Nephron (organoid): ENCODE measurements around the gene SLC15A5.

ENCODE experiments used
- H3K27ac Mint-ChIP-seq, 3 experiments: 2 replicates each; pipeline ENCODE4 v1.8.0; 2020; ENCODE audit warnings: mixed read lengths in 3 of 3, mild to moderate bottlenecking in 2 of 3, moderate library complexity in 1 of 3
- H3K27me3 Mint-ChIP-seq: 2 replicates; pipeline ENCODE4 v1.8.0; 2021; ENCODE audit warnings: low read depth, mild to moderate bottlenecking, moderate library complexity, mixed read lengths
- H3K36me3 Mint-ChIP-seq: 2 replicates; pipeline ENCODE4 v1.8.0; 2020; ENCODE audit warnings: low read depth, mixed read lengths
- H3K4me1 Mint-ChIP-seq: 2 replicates; pipeline ENCODE4 v1.8.0; 2020; ENCODE audit warnings: mixed read lengths
- H3K4me3 Mint-ChIP-seq, 3 experiments: 2 replicates each; pipeline ENCODE4 v1.8.0; 2020; ENCODE audit warnings: mild to moderate bottlenecking in 3 of 3, mixed read lengths in 3 of 3, moderate library complexity in 2 of 3
- H3K9me3 Mint-ChIP-seq: 2 replicates; pipeline ENCODE4 v1.8.0; 2020; ENCODE audit warnings: mixed read lengths
- TF ChIP-seq, protein P1 (sequence below), 3 experiments: fragments of 200-600 bp; sonication (generic); IDR thresholded peaks; one replicate each; pipeline ENCODE4 v1.5.0; 2021; ENCODE audit warnings: antibody characterized with exemption in 3 of 3; ENCODE audit not compliant: unreplicated experiment in 3 of 3

Gene SLC15A5

DNA sequence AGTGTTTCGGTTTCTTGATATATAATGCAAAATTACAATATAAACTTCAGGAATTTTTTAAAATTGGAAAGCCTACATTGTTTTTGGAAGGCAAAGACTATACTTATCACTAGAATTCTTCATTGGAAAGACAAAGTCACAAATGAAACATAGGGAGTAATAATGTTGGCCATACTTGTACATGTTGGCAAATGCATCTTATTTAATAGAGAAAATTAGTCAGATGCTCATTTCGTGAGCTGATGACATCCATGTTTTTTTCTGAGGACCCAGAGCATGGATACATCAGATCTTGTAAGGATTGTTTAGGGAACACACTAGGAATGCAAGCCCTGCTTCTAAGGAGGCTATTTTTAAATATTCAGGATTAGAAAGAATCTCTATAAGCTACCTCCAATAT is 4.6 kb upstream of the SLC15A5 start:
- peaks cover 2% of the 10 kb centered on the region for H3K9me3 Mint-ChIP-seq
- no peak overlapping the region for H3K4me3 Mint-ChIP-seq
- no peaks in the 10 kb centered on the region for H3K4me1 Mint-ChIP-seq
- no peak overlapping the region for H3K27ac Mint-ChIP-seq
- H3K36me3 Mint-ChIP-seq, result no peaks in the 10 kb centered on the region
- TF ChIP-seq, protein P1, sequence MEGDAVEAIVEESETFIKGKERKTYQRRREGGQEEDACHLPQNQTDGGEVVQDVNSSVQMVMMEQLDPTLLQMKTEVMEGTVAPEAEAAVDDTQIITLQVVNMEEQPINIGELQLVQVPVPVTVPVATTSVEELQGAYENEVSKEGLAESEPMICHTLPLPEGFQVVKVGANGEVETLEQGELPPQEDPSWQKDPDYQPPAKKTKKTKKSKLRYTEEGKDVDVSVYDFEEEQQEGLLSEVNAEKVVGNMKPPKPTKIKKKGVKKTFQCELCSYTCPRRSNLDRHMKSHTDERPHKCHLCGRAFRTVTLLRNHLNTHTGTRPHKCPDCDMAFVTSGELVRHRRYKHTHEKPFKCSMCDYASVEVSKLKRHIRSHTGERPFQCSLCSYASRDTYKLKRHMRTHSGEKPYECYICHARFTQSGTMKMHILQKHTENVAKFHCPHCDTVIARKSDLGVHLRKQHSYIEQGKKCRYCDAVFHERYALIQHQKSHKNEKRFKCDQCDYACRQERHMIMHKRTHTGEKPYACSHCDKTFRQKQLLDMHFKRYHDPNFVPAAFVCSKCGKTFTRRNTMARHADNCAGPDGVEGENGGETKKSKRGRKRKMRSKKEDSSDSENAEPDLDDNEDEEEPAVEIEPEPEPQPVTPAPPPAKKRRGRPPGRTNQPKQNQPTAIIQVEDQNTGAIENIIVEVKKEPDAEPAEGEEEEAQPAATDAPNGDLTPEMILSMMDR (IDR thresholded peaks at IDR 0.05; ENCODE audit: unreplicated experiment in 3 of 3), result no peak
- H3K27me3 Mint-ChIP-seq, result no peaks in the 10 kb centered on the region

DNA sequence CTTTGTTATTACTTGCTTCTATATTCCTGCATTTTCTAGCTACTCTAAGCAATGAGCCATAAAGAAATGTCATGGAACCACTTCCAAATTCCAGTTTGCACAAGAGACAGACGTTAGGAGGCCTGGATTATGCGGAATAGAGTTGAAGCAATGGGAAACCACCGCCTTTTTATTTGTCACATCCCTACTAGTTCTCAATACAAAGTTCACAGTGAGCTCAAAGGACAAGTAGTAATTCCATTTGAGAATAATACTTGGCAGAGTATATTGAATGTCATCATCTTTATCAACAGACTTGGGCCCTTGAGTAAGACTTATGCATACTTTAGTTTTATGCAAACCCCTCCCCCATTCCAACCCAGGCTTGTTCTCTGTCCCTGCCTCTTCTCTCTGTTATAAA is 3.7 kb upstream of the SLC15A5 start:
- Mint-ChIP-seq H3K4me1 (no peaks in the 10 kb centered on the region), H3K36me3 (no peaks in the 10 kb centered on the region), H3K27me3 (no peaks in the 10 kb centered on the region), H3K9me3 (peaks cover 2% of the 10 kb centered on the region), H3K4me3 (no peak overlapping the region), H3K27ac (no peak overlapping the region)
- TF ChIP-seq, protein P1 (IDR thresholded peaks at IDR 0.05; ENCODE audit: unreplicated experiment in 3 of 3), result no peak

DNA sequence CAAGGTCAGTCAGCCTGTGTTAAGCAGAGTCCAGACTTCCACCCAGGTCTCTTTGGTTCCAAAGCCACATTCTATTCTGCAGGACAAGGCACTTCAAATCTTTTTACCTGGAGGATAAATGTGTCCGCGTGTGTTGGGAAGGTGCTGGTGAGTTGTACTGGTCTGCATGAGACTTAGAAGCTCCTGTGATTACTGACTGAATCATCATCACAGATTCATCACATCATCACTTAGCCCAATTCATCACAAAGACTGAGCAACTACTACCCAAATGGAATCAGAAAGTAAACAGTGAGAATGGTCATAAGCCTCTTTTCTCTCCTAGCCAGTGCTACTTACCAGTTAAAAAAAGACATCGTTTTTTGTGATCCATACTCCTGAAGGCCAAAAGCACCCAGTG is 5.3 kb downstream of the SLC15A5 start:
- TF ChIP-seq, protein P1 (IDR thresholded peaks at IDR 0.05; ENCODE audit: unreplicated experiment in 3 of 3), result no peak
- Mint-ChIP-seq H3K4me1 (no peaks in the 10 kb centered on the region), H3K9me3 (no peaks in the 10 kb centered on the region)

DNA sequence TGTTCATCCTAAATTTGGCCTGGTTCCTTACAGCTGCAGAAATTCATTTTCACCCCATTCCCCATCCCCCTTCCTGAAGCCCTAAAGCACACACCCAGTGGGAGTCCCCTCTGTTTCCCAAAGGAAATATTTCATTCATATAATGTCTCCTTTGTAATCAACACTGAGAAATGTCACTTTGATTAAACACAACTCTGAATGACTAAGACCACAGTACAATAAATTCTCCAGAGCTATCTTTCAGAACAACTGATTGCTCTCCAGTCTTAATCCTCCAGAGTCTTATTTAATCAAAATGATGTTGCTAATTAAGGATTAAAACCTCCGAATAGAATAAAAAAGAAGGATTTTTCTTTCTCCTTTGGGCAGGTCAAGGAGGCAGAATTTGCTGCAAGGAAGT is 6.4 kb downstream of the SLC15A5 start:
- Mint-ChIP-seq H3K9me3 (no peaks in the 10 kb centered on the region), H3K27me3 (no peaks in the 10 kb centered on the region), H3K36me3 (no peaks in the 10 kb centered on the region)

More for the DNA sequence above, 5.3 kb downstream of the SLC15A5 start:
- H3K36me3 Mint-ChIP-seq, result no peaks in the 10 kb centered on the region
- H3K27me3 Mint-ChIP-seq, result no peaks in the 10 kb centered on the region
- H3K4me3 Mint-ChIP-seq, result no peak overlapping the region
- no peak overlapping the region for H3K27ac Mint-ChIP-seq

DNA sequence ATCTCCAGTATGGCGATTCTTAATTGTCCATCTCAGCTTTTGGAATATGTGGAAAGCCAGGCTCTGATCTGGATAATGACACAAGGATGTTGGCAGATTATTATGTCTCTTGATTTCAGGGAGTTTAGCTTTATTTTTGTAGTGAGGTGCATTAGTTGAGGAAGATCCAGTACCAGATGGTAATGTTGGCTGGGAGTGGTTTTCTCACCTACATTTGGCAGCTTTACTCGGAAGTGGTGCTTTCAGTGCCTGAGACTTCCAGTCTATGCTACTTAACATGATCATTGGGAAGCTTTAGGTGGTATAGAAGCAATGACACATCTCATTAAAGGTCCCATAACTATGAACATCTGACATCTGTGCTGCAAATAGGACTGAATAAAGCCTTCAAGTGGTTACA is 7.5 kb downstream of the SLC15A5 start:
- Mint-ChIP-seq H3K27me3 (no peaks in the 10 kb centered on the region), H3K9me3 (no peaks in the 10 kb centered on the region), H3K36me3 (no peaks in the 10 kb centered on the region), H3K4me3 (no peak overlapping the region), H3K27ac (no peak overlapping the region), H3K4me1 (no peaks in the 10 kb centered on the region)
- TF ChIP-seq, protein P1 (IDR thresholded peaks at IDR 0.05; ENCODE audit: unreplicated experiment in 3 of 3), result no peak

More for the DNA sequence above, 6.4 kb downstream of the SLC15A5 start:
- Mint-ChIP-seq H3K4me3 (no peak overlapping the region), H3K4me1 (no peaks in the 10 kb centered on the region), H3K27ac (no peak overlapping the region)
- TF ChIP-seq, protein P1 (IDR thresholded peaks at IDR 0.05; ENCODE audit: unreplicated experiment in 3 of 3), result no peak

DNA sequence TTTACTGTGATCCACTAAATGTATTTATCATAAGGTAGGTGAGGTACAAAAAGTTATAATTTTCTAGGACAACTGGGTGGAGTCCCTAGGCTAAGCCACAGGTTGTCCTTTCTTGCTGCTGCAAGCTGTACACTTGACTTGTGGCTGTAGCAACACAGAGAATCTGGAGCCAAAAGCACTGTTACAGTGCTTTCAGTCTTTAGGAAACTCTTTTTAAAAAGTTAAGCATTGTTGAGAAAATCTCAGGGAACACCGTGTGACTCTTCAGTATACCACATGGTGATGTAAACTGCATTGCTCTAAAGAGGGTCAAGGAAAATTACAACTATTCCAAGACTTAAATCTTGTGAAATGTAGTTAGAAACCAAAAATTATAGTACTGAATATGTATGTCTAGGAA is 11.4 kb downstream of the SLC15A5 start:
- no peaks in the 10 kb centered on the region for H3K27me3 Mint-ChIP-seq
- H3K27ac Mint-ChIP-seq, result no peak overlapping the region
- no peaks in the 10 kb centered on the region for H3K4me1 Mint-ChIP-seq
- H3K4me3 Mint-ChIP-seq, result no peak overlapping the region
- no peaks in the 10 kb centered on the region for H3K36me3 Mint-ChIP-seq
- TF ChIP-seq, protein P1 (IDR thresholded peaks at IDR 0.05; ENCODE audit: unreplicated experiment in 3 of 3), result no peak
- peaks cover 9% of the 10 kb centered on the region for H3K9me3 Mint-ChIP-seq
